GM12874 (cell line): ENCODE results near the gene PREP.

Experiments
- CTCF ChIP-seq: IDR thresholded peaks from 2 replicates; pipeline ENCODE4 v1.5.1; 2011; ENCODE audit warnings: low read depth, mild to moderate bottlenecking, control low read depth, low read length, moderate library complexity; ENCODE audit not compliant: insufficient read depth

Gene PREP

GRCh38 chr6:105402939-105403935 lies at the start of gene PREP:
TSS of gene PREP (minus strand) at chr6:105403082. CDS start at chr6:105402891, 191 bp downstream.
- peak; percentile 78 for TF ChIP-seq CTCF

- TF ChIP-seq CTCF: no peak
These were observed 49.5 kb upstream of the PREP start for GRCh38 chr6:105452376-105452775.

GRCh38 chr6:105449756-105450390 lies 47.0 kb upstream of the PREP start:
- no peak for TF ChIP-seq CTCF

- no peak for TF ChIP-seq CTCF
These were observed 42.6 kb upstream of the PREP start for GRCh38 chr6:105445481-105445880.

GRCh38 chr6:105443941-105444340 lies 41.1 kb upstream of the PREP start:
- TF ChIP-seq CTCF: no peak

- no peak for TF ChIP-seq CTCF
These were observed 39.5 kb upstream of the PREP start for GRCh38 chr6:105442369-105442768.

GRCh38 chr6:105437236-105437635 lies 34.4 kb upstream of the PREP start:
- TF ChIP-seq CTCF: no peak
